ENCODE results near the gene IL12RB1.

The IL12RB1 gene

DNA sequence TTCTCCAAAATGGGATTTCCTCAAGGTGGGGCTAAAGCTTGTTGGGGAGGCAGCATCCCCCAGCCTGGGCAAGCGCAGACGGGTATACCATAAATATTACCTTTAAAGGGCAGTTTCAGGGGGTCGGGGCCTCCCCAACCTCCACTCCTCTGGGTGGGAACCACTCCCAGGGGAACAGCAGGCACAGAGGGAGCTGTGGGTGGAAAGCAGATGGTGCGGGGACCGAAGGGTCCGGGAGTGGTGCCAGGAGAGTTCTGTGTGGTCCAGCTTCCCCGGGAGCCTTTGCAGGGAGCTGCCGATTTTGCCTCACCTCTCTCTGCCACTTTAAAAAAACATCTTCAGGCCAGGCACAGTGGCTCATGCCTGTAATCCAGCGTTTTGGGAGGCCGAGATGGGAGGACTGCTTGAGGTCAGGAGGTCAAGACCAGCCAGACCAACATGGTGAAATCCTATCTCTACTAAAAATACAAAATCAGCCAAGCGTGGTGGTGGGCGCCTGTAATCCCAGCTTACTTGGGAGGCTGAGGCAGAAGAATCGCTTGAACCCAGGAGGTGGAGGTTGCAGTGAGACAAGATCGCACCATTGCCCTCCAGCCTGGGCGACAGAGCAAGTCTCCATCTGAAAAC is 16.3 kb upstream of the IL12RB1 start:
- Histone ChIP-seq H3K27me3 (ENCODE audit: control insufficient read depth, insufficient read depth, low read length) (no peaks in the 10 kb centered on the region), H3K4me1 (peaks cover 12% of the 10 kb centered on the region), H3K4me3 (ENCODE audit: low read depth, low read length) (no peak overlapping the region), H3K9me3 (ENCODE audit: control insufficient read depth, low read length) (no peaks in the 10 kb centered on the region), H3K79me2 (no peaks in the 10 kb centered on the region), H3K9ac (no peak overlapping the region), H2AFZ (no peak overlapping the region), H3K4me2 (ENCODE audit: low read length) (no peak overlapping the region), H3K27ac (no peak overlapping the region), H3K36me3 (ENCODE audit: control insufficient read depth, insufficient read depth, low read length) (no peaks in the 10 kb centered on the region)
- TF ChIP-seq, protein P1, sequence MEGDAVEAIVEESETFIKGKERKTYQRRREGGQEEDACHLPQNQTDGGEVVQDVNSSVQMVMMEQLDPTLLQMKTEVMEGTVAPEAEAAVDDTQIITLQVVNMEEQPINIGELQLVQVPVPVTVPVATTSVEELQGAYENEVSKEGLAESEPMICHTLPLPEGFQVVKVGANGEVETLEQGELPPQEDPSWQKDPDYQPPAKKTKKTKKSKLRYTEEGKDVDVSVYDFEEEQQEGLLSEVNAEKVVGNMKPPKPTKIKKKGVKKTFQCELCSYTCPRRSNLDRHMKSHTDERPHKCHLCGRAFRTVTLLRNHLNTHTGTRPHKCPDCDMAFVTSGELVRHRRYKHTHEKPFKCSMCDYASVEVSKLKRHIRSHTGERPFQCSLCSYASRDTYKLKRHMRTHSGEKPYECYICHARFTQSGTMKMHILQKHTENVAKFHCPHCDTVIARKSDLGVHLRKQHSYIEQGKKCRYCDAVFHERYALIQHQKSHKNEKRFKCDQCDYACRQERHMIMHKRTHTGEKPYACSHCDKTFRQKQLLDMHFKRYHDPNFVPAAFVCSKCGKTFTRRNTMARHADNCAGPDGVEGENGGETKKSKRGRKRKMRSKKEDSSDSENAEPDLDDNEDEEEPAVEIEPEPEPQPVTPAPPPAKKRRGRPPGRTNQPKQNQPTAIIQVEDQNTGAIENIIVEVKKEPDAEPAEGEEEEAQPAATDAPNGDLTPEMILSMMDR (IDR thresholded peaks at IDR 0.05): no peak

DNA sequence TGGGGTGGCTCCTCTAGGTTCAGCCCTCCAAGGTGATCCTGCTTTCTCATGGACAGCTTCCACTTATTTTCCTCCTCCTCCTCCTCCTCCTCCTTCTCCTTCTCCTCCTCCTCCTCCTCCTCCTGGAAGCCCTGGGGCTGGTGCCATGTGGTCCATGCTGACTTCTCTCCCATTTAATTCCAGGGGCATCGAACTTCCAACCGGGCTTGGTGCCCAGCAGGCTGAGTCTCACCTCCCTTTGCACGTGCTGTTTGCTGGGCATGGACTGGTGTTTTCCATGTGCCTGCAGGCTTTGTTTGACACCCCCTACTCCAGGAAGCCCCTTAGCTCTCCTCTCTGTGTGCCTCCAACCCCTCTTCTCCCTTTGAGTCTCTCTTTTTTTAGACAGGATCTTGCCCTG is 14.5 kb upstream of the IL12RB1 start:
- Histone ChIP-seq H3K79me2 (no peaks in the 10 kb centered on the region), H3K9me3 (ENCODE audit: control insufficient read depth, low read length) (no peaks in the 10 kb centered on the region), H3K4me1 (peaks cover 14% of the 10 kb centered on the region), H3K4me3 (ENCODE audit: low read depth, low read length) (peak overlapping the region; percentile 8), H3K36me3 (ENCODE audit: control insufficient read depth, insufficient read depth, low read length) (no peaks in the 10 kb centered on the region), H3K9ac (no peak overlapping the region), H2AFZ (peak overlapping the region; percentile 12), H3K4me2 (ENCODE audit: low read length) (no peak overlapping the region), H3K27me3 (ENCODE audit: control insufficient read depth, insufficient read depth, low read length) (no peaks in the 10 kb centered on the region), H3K27ac (no peak overlapping the region)
- TF ChIP-seq, protein P1 (IDR thresholded peaks at IDR 0.05): no peak

DNA sequence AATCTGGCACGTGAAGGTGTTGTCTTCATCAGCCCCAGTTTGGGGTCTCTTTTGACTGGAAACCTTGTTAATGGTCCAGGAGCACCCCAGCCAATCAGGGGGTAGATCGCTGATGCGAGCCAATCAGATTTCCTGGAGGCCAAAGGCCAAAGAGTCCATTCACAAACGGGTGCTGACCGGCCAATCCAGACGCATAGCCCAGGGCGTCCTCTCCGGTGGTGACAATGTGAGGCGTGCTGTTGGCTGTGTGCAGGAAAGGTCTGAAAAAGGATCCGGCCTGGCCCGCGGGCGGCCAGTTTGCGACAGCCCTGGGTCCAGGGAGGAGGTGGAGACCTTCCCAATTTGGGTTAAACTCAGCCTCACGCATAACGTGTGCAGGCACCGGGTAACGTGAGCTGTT is 14.0 kb upstream of the IL12RB1 start:
- Histone ChIP-seq H3K4me1 (peaks cover 14% of the 10 kb centered on the region), H3K36me3 (ENCODE audit: control insufficient read depth, insufficient read depth, low read length) (no peaks in the 10 kb centered on the region), H3K4me3 (ENCODE audit: low read depth, low read length) (peak overlapping the region; percentile 8), H3K27ac (peak overlapping the region; percentile 13), H3K27me3 (ENCODE audit: control insufficient read depth, insufficient read depth, low read length) (no peaks in the 10 kb centered on the region), H3K4me2 (ENCODE audit: low read length) (peak overlapping the region; percentile 67), H3K9me3 (ENCODE audit: control insufficient read depth, low read length) (no peaks in the 10 kb centered on the region), H3K79me2 (no peaks in the 10 kb centered on the region), H2AFZ (peak overlapping the region; percentile 12), H3K9ac (no peak overlapping the region)
- TF ChIP-seq, protein P1 (IDR thresholded peaks at IDR 0.05): no peak

DNA sequence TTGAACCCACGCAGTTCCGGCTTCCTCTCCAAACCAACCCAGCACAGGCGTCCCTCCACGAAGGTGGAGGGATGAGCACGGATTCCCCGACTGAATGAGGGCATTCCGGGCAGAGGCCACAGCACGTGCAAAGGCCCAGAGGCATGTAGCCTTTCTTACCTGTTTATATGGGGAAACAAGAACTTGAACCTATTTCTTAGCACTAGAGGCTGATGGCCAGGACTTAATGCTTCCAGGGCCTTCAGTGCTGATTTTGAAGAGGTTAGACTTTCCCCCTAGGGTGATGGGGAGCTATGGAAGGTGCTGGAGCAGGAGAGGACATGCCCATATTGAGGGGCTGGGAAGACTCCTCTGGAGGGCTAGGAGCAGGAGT is 12.9 kb upstream of the IL12RB1 start:
- Histone ChIP-seq H3K27me3 (ENCODE audit: control insufficient read depth, insufficient read depth, low read length) (no peaks in the 10 kb centered on the region), H3K4me3 (ENCODE audit: low read depth, low read length) (no peak overlapping the region), H2AFZ (no peak overlapping the region), H3K27ac (peak overlapping the region; percentile 17), H3K36me3 (ENCODE audit: control insufficient read depth, insufficient read depth, low read length) (no peaks in the 10 kb centered on the region), H3K9me3 (ENCODE audit: control insufficient read depth, low read length) (no peaks in the 10 kb centered on the region), H3K4me2 (ENCODE audit: low read length) (no peak overlapping the region), H3K79me2 (no peaks in the 10 kb centered on the region), H3K4me1 (peaks cover 10% of the 10 kb centered on the region), H3K9ac (no peak overlapping the region)
- TF ChIP-seq, protein P1 (IDR thresholded peaks at IDR 0.05): no peak

All from parathyroid adenoma (tissue), 2 donors.